Subcutaneous abdominal adipose tissue (tissue), 5 donors: ENCODE measurements around the gene CER1.

ENCODE experiments used
- H3K27ac ChIP-seq: one replicate; pipeline ENCODE4 v1.7.0; 2013; ENCODE audit warnings: low read depth, mild to moderate bottlenecking, inconsistent platforms, low read length, moderate library complexity
- H3K27me3 ChIP-seq, 5 donors: one replicate each; pipeline ENCODE4 v1.7.0; 2013; ENCODE audit warnings: low read length in 5 of 5, inconsistent platforms in 1 of 5; ENCODE audit not compliant: control insufficient read depth in 5 of 5, insufficient read depth in 4 of 5
- H3K36me3 ChIP-seq, 5 donors: one replicate each; pipeline ENCODE4 v1.7.0; 2013; ENCODE audit warnings: low read length in 5 of 5; ENCODE audit not compliant: control insufficient read depth in 5 of 5, insufficient read depth in 5 of 5
- H3K4me1 ChIP-seq, 5 donors: one replicate each; pipeline ENCODE4 v1.7.0; 2013; ENCODE audit warnings: low read length in 5 of 5, mild to moderate bottlenecking in 3 of 5, moderate library complexity in 1 of 5; ENCODE audit not compliant: control insufficient read depth in 5 of 5, insufficient read depth in 5 of 5
- H3K4me3 ChIP-seq, 5 donors: one replicate each; pipeline ENCODE4 v1.7.0; 2013; ENCODE audit warnings: low read length in 5 of 5, low read depth in 1 of 5
- H3K9ac ChIP-seq, 5 donors: one replicate each; pipeline ENCODE4 v1.7.0; 2013; ENCODE audit warnings: low read length in 5 of 5, mild to moderate bottlenecking in 4 of 5, moderate library complexity in 3 of 5
- H3K9me3 ChIP-seq, 5 donors: one replicate each; pipeline ENCODE4 v1.7.0; 2013; ENCODE audit warnings: low read length in 5 of 5; ENCODE audit not compliant: control insufficient read depth in 5 of 5
- donor health status: healthy.
- donor health status: healthy.
- donor health status: healthy.
- donor health status: healthy.
- donor health status: healthy.

The CER1 gene

DNA sequence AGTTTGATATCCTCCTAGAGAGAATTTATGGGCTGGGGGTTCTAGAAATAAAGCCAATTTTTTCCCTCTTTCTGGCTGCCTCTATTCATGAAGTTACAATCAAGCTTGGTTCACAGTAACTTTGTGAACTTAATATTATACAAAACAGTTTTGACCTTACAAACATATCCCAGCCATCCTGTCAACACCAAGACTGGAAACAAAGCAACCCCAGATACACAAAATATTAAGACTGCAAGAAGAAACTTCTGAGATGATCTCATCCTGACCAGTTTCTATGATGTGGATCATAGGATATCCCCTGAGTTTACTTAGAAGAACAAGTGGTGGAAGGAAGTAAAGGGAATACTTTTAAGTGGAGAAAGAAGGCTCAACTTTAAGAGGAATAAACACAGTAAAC lies 28.3 kb upstream of the CER1 start:
- Histone ChIP-seq H3K27ac (no peak overlapping the region), H3K9ac (no peak overlapping the region), H3K4me1 (no peaks in the 10 kb centered on the region), H3K9me3 (no peaks in the 10 kb centered on the region), H3K36me3 (peaks cover 15 to 46% (median 32%) of the 10 kb centered on the region in 5 donors), H3K27me3 (no peaks in the 10 kb centered on the region), H3K4me3 (no peak overlapping the region)

DNA sequence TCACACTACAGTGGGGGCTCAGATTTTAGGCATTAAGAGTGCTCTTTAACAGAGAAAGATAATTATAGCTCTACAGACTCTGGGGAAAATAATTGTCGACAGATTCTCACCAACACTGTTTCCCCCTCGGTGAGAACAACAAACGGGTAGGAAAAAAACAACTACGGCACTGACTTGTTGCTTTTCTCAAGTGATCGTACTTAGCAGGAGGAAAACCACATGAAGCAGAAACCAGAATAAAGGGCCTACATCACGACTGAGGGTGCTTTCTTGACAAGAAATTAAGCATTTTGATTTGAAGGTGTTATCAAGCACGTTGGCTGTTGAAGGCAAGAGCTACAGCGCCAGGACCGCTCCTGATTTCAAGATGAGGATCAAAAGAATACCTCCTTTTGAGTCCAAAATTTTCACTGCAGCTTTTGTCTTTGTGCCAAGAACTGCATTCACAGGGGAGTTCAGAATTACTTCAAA lies 27.2 kb upstream of the CER1 start:
- no peak overlapping the region for H3K4me3 ChIP-seq
- H3K27me3 ChIP-seq, result no peaks in the 10 kb centered on the region
- H3K27ac ChIP-seq, result no peak overlapping the region
- H3K9me3 ChIP-seq, result no peaks in the 10 kb centered on the region
- no peaks in the 10 kb centered on the region for H3K4me1 ChIP-seq
- H3K9ac ChIP-seq, result no peak overlapping the region
- H3K36me3 ChIP-seq, result peaks cover 9 to 51% (median 36%) of the 10 kb centered on the region in 5 donors

DNA sequence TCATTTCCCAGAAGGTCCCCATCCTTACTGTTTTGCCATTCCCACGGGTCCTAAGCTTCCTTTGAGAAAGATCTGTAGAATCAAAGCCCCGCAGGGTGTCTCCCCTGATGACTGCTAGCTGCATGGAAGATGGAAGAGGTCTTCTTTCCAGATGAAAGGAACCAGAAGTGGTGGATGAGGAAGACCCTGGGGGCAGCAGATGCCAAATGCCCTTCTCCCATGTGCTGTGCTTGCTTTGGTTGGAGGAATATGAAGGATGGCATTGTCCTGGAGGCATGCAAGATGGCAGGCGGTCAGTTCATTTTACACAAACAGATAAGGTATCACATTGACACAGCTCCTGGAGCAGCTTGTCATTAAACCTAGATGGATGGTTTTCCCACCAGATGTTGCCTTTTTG lies 25.8 kb upstream of the CER1 start:
- no peaks in the 10 kb centered on the region for H3K27me3 ChIP-seq
- H3K27ac ChIP-seq, result no peak overlapping the region
- H3K9ac ChIP-seq, result no peak overlapping the region
- no peak overlapping the region for H3K4me3 ChIP-seq
- H3K36me3 ChIP-seq, result peaks cover 10 to 55% (median 36%) of the 10 kb centered on the region in 5 donors
- H3K4me1 ChIP-seq, result no peaks in the 10 kb centered on the region
- H3K9me3 ChIP-seq, result no peaks in the 10 kb centered on the region

DNA sequence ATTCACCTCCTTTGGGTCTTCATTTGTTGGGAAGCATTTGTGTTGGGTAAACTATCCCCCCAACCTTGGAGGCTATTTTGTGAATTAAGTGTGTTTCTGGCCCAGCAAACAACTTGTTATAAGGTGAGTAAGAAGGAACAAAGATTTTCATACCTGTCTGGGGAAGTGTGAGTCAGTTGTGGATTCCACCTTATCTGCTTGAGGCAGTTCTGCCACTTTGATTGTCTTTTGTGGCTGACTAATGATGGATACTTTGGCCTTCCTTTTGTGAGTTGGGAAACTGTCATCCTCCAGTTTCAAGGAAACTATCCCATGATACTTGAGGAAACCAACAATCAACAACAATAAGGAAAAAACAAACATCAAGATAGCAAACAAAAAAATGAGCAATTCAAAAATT lies 24.6 kb upstream of the CER1 start:
- Histone ChIP-seq H3K9me3 (no peaks in the 10 kb centered on the region), H3K9ac (no peak overlapping the region), H3K36me3 (peaks cover 10 to 59% (median 36%) of the 10 kb centered on the region in 5 donors), H3K27ac (no peak overlapping the region), H3K4me1 (no peaks in the 10 kb centered on the region), H3K27me3 (no peaks in the 10 kb centered on the region), H3K4me3 (no peak overlapping the region)

DNA sequence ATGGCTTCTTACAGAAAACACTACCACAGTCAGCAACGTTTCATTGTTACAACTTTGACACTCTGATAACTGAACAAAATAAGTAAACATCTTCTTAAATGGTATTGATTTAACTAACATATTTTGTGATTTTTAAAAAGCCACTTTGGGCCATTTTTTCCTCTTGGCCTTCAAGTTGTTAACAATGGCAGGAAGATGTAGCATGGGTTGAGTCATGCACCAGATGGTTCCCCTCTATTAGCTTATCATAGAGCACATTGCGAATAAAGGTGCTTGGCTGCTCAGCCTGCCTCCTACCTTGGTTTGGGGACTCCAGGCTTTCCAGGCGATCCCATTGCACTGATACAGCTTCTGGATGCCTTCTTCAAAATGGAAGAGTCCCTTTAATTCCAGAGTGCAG lies 24.1 kb upstream of the CER1 start:
- H3K27me3 ChIP-seq, result no peaks in the 10 kb centered on the region

DNA sequence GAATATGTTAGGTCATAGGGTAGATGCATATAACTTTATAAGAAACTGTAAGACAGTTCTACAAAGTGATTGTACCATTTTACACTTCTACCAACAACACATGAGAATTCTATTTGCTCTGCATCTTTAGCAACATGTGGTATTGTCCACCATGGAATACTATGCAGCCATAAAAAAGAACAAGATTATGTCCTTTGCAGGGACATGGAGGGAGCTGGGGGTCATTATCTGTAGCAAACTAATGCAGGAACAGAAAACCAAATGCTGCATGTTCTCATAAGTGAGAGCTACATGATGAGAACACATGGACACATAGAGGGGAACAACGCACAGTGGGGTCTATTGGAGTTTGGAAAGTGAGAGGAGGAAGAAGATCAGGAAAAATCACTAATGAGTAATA lies 22.2 kb upstream of the CER1 start:
- H3K4me1 ChIP-seq, result no peaks in the 10 kb centered on the region
- peaks cover 10 to 58% (median 37%) of the 10 kb centered on the region in 5 donors for H3K36me3 ChIP-seq
- H3K9me3 ChIP-seq, result no peaks in the 10 kb centered on the region
- H3K4me3 ChIP-seq, result no peak overlapping the region
- no peak overlapping the region for H3K9ac ChIP-seq
- no peak overlapping the region for H3K27ac ChIP-seq
- H3K27me3 ChIP-seq, result no peaks in the 10 kb centered on the region

More for the DNA sequence above, 24.1 kb upstream of the CER1 start:
- Histone ChIP-seq H3K4me3 (no peak overlapping the region), H3K9me3 (no peaks in the 10 kb centered on the region), H3K9ac (no peak overlapping the region), H3K36me3 (peaks cover 10 to 62% (median 36%) of the 10 kb centered on the region in 5 donors), H3K4me1 (no peaks in the 10 kb centered on the region), H3K27ac (no peak overlapping the region)

DNA sequence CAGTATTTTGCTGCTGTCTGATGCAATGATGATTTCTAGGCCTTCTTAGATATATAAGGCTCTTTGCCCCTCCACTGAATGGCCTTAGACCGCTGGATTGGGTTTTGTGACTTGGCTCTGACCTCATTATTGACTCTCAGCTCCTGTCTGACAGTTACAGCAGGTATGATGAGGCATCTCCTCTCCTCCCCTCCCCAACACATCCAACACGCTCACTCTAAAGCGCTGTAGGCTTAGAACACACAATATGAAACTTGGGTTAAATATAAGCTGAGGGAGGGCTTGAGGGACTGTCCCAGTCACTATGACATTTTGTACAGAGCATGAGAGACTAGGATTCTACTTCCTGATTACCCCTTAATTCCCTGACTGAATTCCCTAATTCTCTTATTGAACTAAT lies 18.8 kb upstream of the CER1 start:
- Histone ChIP-seq H3K36me3 (peaks cover 11 to 44% (median 27%) of the 10 kb centered on the region in 5 donors), H3K9me3 (no peaks in the 10 kb centered on the region), H3K27me3 (no peaks in the 10 kb centered on the region), H3K27ac (no peak overlapping the region), H3K4me1 (no peaks in the 10 kb centered on the region), H3K9ac (no peak overlapping the region), H3K4me3 (no peak overlapping the region)

DNA sequence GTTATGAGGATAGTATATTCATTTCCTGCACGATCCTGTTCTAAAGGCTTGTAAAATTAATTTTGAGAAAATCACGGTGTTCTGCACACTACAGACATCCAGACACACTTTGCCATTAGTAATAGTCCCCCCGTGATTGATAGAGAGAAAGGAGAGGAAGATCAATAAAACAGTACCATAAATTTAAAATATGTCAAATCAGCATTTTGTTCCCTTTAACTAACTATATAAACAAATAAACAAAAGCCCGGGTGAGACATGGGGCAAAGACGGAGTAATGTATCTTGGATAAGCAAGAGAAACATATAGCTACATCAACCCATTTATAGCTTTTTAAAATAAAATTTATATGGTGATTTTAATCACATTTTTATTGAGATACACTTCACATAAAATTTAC lies 10.6 kb upstream of the CER1 start:
- H3K36me3 ChIP-seq, result peaks cover 4 to 21% (median 17%) of the 10 kb centered on the region in 5 donors
- no peaks in the 10 kb centered on the region for H3K4me1 ChIP-seq
- no peak overlapping the region for H3K4me3 ChIP-seq
- no peaks in the 10 kb centered on the region for H3K27me3 ChIP-seq
- H3K27ac ChIP-seq, result no peak overlapping the region
- no peak overlapping the region for H3K9ac ChIP-seq
- no peaks in the 10 kb centered on the region for H3K9me3 ChIP-seq

DNA sequence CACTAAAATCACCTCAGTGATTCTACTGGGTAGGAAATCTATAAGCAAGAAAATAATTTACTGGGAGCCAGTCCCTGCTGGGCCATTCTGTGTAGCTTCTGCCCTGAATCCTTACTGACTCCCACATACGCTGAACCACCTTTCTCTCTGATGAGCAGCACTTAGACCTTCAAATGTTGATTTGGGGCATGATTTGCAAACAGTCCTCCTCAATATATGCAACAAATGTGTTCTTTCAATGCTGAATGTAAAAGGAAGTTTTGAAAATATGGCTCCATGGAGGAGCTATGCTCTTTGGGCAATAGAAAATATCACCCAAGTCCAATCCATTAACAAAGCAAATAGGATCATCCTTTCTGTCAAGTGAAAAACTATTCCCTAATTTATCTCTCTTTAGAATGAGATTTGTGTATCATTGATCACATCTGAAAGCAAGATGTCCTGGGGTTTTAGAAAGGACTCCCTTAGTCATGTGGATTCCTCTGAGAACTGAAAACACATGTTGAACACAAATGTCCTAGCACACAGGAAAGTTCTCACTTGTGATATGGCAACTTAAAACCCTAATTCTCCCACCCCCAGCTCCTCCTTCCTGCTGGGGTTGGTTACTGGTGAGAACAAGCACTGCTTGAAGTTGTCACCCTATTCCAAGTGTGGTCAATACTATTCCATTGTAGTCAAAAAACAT lies 8.9 kb upstream of the CER1 start:
- Histone ChIP-seq H3K9ac (no peak overlapping the region), H3K9me3 (no peaks in the 10 kb centered on the region), H3K27me3 (no peaks in the 10 kb centered on the region), H3K36me3 (peaks cover 0 to 15% (median 5%) of the 10 kb centered on the region in 5 donors), H3K27ac (no peak overlapping the region), H3K4me1 (no peaks in the 10 kb centered on the region), H3K4me3 (no peak overlapping the region)

DNA sequence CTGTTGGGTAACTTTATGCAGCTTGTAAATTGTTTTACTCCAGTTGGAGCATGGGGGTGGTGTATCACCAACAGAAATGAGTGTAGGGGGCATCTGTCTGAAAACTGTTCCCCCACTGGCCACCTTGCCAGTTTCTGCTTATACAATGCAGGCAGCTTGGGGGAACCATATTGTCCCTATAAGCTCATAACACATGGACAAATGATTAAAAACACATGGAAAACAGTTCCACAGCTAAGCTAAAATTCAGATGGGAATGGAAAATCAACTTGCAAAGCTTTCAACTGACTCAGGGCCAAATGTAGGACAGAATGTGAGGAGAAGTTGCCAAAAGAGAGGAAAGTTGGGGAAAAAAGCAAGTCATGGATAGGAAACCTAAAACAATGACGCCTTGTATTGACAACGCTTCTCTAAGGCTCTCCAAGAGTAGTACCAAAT lies 7.9 kb upstream of the CER1 start:
- Histone ChIP-seq H3K9me3 (no peaks in the 10 kb centered on the region), H3K4me3 (no peak overlapping the region), H3K36me3 (peaks cover 0 to 5% (median 0%) of the 10 kb centered on the region in 5 donors), H3K4me1 (no peaks in the 10 kb centered on the region), H3K27ac (no peak overlapping the region), H3K9ac (no peak overlapping the region), H3K27me3 (no peaks in the 10 kb centered on the region)
